ENCODE results near the gene PRKN.

DNA sequence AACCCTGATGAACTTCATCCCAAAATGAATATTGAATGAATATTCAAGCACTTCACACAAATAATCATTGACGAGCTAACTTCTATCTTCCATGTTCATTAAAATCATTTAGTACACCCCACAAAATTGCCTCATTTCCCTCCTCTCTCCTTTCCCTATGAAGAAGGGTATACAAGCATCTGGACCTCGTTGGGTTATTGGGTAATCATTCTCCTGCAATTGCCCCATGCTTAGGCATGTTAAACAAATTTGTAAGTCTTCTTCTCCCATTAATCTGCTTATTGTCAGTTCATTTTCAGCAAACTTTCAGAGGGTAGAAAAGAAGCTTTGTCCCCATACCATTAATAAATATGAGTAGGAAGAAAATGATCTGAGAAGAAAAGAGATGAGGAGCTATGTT, 27.6 kb downstream of the PRKN start:
- TF ChIP-seq, protein P1, sequence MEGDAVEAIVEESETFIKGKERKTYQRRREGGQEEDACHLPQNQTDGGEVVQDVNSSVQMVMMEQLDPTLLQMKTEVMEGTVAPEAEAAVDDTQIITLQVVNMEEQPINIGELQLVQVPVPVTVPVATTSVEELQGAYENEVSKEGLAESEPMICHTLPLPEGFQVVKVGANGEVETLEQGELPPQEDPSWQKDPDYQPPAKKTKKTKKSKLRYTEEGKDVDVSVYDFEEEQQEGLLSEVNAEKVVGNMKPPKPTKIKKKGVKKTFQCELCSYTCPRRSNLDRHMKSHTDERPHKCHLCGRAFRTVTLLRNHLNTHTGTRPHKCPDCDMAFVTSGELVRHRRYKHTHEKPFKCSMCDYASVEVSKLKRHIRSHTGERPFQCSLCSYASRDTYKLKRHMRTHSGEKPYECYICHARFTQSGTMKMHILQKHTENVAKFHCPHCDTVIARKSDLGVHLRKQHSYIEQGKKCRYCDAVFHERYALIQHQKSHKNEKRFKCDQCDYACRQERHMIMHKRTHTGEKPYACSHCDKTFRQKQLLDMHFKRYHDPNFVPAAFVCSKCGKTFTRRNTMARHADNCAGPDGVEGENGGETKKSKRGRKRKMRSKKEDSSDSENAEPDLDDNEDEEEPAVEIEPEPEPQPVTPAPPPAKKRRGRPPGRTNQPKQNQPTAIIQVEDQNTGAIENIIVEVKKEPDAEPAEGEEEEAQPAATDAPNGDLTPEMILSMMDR (conservative IDR thresholded peaks at IDR 0.05; ENCODE audit: low read depth in 2 of 2), result no peak
- TF ChIP-seq POLR2AphosphoS5 (IDR thresholded peaks at IDR 0.05; ENCODE audit: low read depth) (no peak), CREB1 (CRISPR knock-in tag; IDR thresholded peaks at IDR 0.05; ENCODE audit: low read depth) (no peak), EZH2 (IDR thresholded peaks at IDR 0.05; ENCODE audit: low read depth, unreplicated experiment) (no peak), STAT1 (IDR thresholded peaks at IDR 0.05; ENCODE audit: unreplicated experiment) (no peak), EZH2phosphoT487 (IDR thresholded peaks at IDR 0.05; ENCODE audit: unreplicated experiment) (no peak), JUNB (IDR thresholded peaks at IDR 0.05; ENCODE audit: unreplicated experiment) (no peak)
- TF ChIP-seq, protein P2, sequence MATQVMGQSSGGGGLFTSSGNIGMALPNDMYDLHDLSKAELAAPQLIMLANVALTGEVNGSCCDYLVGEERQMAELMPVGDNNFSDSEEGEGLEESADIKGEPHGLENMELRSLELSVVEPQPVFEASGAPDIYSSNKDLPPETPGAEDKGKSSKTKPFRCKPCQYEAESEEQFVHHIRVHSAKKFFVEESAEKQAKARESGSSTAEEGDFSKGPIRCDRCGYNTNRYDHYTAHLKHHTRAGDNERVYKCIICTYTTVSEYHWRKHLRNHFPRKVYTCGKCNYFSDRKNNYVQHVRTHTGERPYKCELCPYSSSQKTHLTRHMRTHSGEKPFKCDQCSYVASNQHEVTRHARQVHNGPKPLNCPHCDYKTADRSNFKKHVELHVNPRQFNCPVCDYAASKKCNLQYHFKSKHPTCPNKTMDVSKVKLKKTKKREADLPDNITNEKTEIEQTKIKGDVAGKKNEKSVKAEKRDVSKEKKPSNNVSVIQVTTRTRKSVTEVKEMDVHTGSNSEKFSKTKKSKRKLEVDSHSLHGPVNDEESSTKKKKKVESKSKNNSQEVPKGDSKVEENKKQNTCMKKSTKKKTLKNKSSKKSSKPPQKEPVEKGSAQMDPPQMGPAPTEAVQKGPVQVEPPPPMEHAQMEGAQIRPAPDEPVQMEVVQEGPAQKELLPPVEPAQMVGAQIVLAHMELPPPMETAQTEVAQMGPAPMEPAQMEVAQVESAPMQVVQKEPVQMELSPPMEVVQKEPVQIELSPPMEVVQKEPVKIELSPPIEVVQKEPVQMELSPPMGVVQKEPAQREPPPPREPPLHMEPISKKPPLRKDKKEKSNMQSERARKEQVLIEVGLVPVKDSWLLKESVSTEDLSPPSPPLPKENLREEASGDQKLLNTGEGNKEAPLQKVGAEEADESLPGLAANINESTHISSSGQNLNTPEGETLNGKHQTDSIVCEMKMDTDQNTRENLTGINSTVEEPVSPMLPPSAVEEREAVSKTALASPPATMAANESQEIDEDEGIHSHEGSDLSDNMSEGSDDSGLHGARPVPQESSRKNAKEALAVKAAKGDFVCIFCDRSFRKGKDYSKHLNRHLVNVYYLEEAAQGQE (IDR thresholded peaks at IDR 0.05; ENCODE audit: unreplicated experiment), result no peak
- TF ChIP-seq, protein P3, sequence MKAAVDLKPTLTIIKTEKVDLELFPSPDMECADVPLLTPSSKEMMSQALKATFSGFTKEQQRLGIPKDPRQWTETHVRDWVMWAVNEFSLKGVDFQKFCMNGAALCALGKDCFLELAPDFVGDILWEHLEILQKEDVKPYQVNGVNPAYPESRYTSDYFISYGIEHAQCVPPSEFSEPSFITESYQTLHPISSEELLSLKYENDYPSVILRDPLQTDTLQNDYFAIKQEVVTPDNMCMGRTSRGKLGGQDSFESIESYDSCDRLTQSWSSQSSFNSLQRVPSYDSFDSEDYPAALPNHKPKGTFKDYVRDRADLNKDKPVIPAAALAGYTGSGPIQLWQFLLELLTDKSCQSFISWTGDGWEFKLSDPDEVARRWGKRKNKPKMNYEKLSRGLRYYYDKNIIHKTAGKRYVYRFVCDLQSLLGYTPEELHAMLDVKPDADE (IDR thresholded peaks at IDR 0.05), result no peak

Measured in GM23338 (cell line).